AG04449 (cell line): ENCODE results near the gene NOS1AP.

ENCODE experiments used
- CTCF ChIA-PET: fragments of 350-600 bp; formaldehyde crosslinking; extraction: SDS; loops from one replicate; lab custom pipeline; 2021; ENCODE audit warnings: antibody characterized with exemption; lab: Yijun Ruan, JAX
- POLR2A ChIA-PET: fragments of 400-600, 350-600 bp; formaldehyde crosslinking; extraction: SDS; loops from one replicate; lab custom pipeline; 2020; ENCODE audit warnings: antibody characterized with exemption, inconsistent platforms; lab: Yijun Ruan, JAX
- DNase-seq: peaks from one replicate; pipeline ENCODE4 v3.0.0-alpha.2; 2010; ENCODE audit warnings: low read depth, low spot score
- H3K4me3 ChIP-seq: 2 replicates; pipeline ENCODE4 v1.5.1; 2011; ENCODE audit warnings: low read depth, mild to moderate bottlenecking, control low read depth, low read length
- TF ChIP-seq, protein P1 (sequence below): IDR thresholded peaks from one replicate; pipeline ENCODE4 v1.5.1; 2011; ENCODE audit warnings: mild to moderate bottlenecking, moderate library complexity, low read length, control low read depth, inconsistent platforms; ENCODE audit not compliant: insufficient read depth; ENCODE audit errors: missing control alignments

NOS1AP gene

DNA sequence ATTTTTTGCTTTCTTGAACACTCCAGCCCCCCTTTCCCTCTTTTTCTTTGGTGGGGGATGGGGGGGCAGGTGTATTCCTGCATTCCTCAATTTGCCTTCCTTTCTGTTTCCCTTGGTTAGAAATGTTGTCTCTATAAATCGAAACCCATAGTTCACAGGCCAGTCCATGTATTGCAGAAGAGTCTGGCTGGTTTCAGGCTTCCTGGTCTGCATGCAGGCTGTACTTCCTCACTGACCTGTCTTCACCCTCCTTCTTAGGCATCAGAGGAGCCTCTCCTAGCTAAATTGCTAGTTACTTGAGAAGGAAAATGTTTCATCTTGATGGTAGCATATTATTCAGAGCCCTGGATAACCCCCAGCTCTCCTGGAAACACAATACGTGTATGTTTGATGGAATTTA, 167.1 kb downstream of the NOS1AP start:
- POLR2A ChIA-PET, result no interaction called here
- CTCF ChIA-PET, result no interaction called here
- TF ChIP-seq, protein P1, sequence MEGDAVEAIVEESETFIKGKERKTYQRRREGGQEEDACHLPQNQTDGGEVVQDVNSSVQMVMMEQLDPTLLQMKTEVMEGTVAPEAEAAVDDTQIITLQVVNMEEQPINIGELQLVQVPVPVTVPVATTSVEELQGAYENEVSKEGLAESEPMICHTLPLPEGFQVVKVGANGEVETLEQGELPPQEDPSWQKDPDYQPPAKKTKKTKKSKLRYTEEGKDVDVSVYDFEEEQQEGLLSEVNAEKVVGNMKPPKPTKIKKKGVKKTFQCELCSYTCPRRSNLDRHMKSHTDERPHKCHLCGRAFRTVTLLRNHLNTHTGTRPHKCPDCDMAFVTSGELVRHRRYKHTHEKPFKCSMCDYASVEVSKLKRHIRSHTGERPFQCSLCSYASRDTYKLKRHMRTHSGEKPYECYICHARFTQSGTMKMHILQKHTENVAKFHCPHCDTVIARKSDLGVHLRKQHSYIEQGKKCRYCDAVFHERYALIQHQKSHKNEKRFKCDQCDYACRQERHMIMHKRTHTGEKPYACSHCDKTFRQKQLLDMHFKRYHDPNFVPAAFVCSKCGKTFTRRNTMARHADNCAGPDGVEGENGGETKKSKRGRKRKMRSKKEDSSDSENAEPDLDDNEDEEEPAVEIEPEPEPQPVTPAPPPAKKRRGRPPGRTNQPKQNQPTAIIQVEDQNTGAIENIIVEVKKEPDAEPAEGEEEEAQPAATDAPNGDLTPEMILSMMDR, result no peak
- no peak for DNase-seq
- H3K4me3 ChIP-seq, result no peak overlapping the region

DNA sequence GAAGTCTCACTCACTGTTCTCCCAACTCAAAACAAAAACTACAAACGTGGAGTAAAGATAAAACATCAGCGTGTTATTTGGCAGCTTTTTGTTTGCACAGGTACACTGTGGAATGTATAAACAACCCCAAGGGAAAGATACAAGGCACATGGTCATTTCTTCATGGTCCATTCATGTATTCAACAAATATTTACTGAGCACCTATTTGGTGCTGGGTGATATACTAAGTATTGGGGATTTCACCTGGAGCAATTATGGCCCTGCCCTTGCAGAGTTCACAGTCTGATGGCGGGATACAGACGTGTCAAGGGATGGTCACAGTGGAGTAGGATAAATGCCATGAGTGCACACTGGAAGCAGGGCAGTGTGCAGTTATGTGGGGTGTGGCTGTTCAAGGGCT, 171.1 kb downstream of the NOS1AP start:
- no peak for DNase-seq
- H3K4me3 ChIP-seq, result no peak overlapping the region
- TF ChIP-seq, protein P1, result no peak
- ChIA-PET CTCF (interaction anchor here (1.4 kb wide), 1 partner anchor 10 kb away, joined by 4 read pairs; no protein-coding TSS in a partner anchor), POLR2A (no interaction called here)

DNA sequence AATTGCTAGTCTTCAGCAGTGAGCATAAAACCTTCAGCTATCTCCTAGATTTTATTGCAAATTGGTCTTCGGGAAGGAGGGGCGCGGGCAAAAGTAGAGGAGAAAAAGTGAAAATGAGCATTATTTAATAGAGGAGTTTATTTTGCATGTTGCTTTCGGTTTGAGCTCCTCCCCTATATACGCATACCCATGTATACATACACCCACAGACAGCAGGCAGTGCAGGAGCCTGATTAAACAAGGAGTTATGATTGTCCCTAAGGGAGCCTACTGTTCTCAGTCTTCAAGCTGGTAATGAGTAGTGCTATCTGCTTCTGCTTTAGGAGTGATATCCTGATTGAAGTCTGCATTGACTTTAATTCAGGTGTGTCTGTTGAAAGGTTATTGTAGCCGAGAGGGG, 173.3 kb downstream of the NOS1AP start:
- DNase-seq, result no peak
- H3K4me3 ChIP-seq, result no peak overlapping the region
- ChIA-PET CTCF (no interaction called here), POLR2A (no interaction called here)
- TF ChIP-seq, protein P1, result no peak

DNA sequence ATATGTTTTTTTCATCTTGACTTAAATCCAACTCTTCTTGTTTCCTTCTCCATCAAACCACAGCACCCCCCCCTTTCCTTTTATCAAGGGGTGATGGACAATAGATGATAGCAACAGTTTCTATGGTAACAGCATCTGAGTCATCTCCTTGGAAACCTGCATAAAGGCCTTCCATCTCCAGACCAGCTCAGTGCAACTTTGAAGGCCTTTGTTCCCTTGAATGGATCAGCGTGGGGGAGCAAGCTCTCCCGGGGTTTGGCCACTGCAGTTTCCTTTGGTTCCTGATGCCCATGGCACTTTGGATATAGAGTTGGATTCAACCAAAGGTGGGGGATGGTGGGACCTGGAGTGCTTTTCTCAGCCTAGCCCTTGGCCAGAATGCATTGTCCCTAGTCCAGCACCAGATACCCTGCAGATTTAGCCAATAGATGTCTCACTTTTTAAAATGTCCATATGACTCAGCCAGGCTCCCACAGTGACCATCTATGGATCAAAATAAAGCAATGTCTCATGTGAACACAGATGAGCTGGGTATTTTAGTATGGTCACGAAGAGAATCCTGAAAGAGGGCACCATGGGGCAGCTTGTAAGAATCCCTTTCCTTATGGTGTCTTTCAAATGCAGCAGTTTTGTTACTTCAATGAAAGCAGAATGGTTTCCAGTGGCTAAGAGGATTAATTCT, 179.5 kb downstream of the NOS1AP start:
- TF ChIP-seq, protein P1, result no peak
- H3K4me3 ChIP-seq, result no peak overlapping the region
- DNase-seq, result no peak
- ChIA-PET POLR2A (no interaction called here), CTCF (no interaction called here)

DNA sequence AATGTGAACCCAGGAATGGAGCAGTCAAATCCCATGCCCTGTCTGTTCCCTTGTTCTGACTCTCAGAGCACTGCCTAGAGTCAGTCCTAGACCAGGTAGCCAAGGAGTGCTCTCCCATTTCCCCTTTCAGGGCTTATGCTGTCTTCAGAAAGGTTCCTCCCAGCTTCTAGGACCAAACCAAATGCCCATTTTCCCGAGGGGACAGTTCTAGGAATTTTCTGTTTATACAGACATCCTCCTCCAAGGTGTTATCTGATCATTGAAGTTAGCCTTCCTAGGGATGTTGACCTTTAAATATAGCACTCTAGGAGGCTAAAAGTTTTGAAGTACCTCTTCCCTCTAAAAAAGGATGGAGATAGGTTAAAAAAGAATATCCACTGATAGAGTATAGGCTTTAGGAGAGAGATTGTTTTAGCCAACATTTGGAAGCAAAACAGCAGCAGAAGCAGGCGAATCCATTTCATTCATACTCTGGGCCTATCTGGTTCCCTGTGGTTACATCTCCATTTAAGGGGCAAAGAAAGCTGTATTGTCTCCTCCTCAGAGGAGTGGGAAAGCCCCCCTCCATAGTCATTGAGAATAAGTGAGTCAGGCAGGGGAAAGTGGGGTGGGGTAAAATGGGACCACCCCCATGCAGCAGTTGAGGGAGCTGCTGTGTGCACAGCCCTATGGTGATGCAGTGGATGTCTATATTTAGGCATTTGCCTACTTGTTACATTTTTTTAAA, 180.7 kb downstream of the NOS1AP start:
- H3K4me3 ChIP-seq, result no peak overlapping the region
- TF ChIP-seq, protein P1, result no peak
- no peak for DNase-seq
- ChIA-PET CTCF (no interaction called here), POLR2A (no interaction called here)

DNA sequence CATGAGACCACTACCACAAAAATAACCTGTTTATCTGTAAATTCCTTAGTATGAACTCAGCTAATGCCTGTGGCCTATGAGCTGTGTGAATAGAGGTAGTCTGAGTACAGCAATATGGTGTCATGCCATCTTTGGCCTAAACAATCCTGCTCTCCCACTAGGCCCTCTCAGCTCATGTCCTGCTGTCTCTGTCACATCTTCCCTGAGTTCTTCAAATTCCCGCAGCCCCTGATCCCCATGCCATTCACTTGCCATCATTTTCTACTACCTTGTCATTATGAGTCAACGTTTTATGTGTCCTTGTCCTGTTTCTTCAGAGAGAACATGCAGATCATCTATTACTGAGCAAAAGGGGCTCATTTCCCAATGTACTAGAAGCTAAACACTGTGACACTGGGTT, 181.6 kb downstream of the NOS1AP start:
- H3K4me3 ChIP-seq, result no peak overlapping the region
- TF ChIP-seq, protein P1, result no peak
- CTCF ChIA-PET, result interaction anchor here (0.8 kb wide), 1 partner anchor 11 kb away, joined by 4 read pairs; no protein-coding TSS in a partner anchor
- POLR2A ChIA-PET, result interaction anchor here (0.6 kb wide), 1 partner anchor 139 kb away, joined by 7 read pairs; no protein-coding TSS in a partner anchor
- no peak for DNase-seq
